NCI-H526 (cell line): ENCODE data around the gene TMEM254.
"Not testable (repeated sequence)": the region's sequence is repeated elsewhere in the genome, so short reads cannot be mapped to it uniquely, and the experiment has no call there.

Source experiments
- DNase-seq, 2 experiments: peaks; one replicate each; lab custom pipeline; 2025; lab: John Stamatoyannopoulos, UW

TMEM254 gene

GRCh38 chr10:80133206-80133605 is 54.7 kb downstream of the TMEM254 start:
- no peak for DNase-seq

- not testable (repeated sequence) for DNase-seq
Measured at GRCh38 chr10:80133687-80134086, 55.2 kb downstream of the TMEM254 start.

DNA sequence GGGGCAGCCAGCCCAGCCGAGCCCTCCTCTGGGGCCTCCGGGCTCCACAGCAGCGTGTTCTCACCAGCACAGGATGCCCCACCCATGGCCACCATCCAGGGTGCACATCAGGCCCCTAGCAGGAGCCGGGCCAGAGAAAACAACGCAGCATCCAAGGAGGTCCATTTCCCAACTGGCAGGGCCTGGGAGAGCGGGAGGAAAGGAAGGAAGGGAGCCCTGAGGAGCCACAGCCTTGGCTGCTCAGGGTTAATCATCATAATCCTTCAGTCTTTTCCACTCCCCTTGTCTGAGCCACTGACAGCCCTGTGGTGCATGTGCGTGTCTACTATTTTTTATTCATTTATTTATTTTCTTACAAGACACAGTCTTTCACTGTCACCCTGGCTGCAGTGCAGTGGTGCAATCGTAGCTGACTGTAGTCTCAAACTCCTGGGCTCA is 57.7 kb downstream of the TMEM254 start:
- DNase-seq, result no peak

DNA sequence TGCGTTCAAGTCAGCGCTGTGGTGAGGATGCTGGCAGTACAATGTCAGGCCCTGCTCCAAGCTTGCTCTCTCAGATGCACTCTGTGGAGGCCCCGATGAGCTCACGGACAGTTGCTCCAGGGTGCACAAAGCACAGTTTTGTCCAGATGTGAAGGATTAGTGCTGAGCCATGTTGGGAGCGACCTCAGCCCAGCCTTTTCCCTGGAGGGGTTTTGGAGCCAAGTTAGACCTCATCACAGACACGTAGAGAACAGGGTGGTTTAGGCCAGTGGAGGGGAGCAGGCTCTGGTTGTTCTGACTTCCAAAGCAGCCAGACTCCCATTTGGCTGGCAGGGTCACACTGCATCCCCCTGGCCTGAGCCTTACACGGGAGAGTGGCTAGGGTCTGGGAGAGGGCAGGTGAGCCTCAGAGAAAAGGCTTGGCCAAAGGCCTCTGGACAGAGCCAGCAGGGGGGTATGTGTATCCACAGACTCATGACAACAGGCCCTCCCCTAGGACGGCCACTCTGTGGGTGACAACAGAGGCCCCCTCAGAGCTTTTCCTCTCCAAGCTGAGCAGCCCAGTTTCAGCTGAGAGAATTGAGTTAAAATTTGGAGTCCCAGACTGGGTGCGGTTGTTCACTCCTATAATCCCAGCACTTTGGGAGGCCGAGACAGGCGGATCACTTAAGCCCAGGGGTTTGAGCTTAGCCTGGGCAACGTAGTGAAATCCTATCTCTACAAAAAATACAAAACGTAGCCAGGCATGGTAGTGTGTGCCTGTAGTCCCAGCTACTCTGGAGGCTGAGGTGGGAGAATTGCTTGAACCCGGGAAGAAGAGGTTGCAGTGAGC is 58.8 kb downstream of the TMEM254 start:
- DNase-seq, result no peak

DNA sequence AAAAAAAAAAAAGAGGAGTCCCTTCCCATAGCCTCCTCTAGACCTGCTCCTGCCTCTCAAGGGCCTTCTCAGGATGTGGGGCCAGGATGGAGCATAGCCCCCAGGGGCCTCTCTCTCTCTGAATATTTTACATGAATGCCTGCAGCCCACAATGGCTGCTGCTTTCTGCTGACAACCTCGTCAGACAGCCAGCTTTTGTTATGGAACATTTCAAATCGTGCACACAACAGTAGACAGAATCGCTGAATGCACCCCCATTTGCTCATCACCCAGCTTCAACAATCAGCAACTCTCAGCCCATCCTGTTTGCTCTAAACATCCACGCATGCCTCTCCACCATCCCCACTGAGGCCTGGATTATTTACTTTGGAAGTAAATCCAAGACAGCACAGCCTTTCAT is 59.5 kb downstream of the TMEM254 start:
- no peak for DNase-seq

GRCh38 chr10:80139265-80139664 is 60.8 kb downstream of the TMEM254 start:
- DNase-seq, result no peak

- no peak for DNase-seq
Measured at GRCh38 chr10:80140251-80140650, 61.8 kb downstream of the TMEM254 start.

- no peak for DNase-seq
Measured at GRCh38 chr10:80141696-80142460, 63.4 kb downstream of the TMEM254 start.
